ENCODE measurements around the gene PTPN4.

- TF ChIP-seq CTCF (IDR thresholded peaks at IDR 0.05) (no peak), POLR2A (IDR thresholded peaks at IDR 0.05) (no peak), EP300 (IDR thresholded peaks at IDR 0.05) (no peak)
These were observed 35.8 kb upstream of the PTPN4 start for GRCh38 chr2:119723784-119724467.

Measured in tibial nerve (tissue), 4 donors.